Tibial nerve (tissue), 4 donors: Measurements from ENCODE around the gene SOX8.

ENCODE experiments used
- CTCF ChIP-seq, 5 experiments: fragments of 200-600 bp in 3 of 5; fragments of 450-650 bp in 2 of 5; sonication (generic) in 3 of 5; IDR thresholded peaks; one replicate each; pipeline ENCODE4 v1.5.1; 2016 to 2019; ENCODE audit warnings: antibody characterized with exemption in 5 of 5, mild to moderate bottlenecking in 3 of 5, moderate library complexity in 2 of 5
- EP300 ChIP-seq, 2 donors: sonication (generic); formaldehyde crosslinking; IDR thresholded peaks; one replicate each; pipeline ENCODE4 v1.6.1; 2017; ENCODE audit warnings: antibody characterized with exemption in 2 of 2, mild to moderate bottlenecking in 1 of 2

- no peak for TF ChIP-seq CTCF (IDR thresholded peaks at IDR 0.05)
- no peak for TF ChIP-seq EP300 (IDR thresholded peaks at IDR 0.05)
Observed at GRCh38 chr16:977081-977701, 4.4 kb upstream of the SOX8 start.
